T-helper 2 cell treated with Interferon-gamma antibody and Interleukin-4, amounts not matched to agents 100 ng/mL and 5 ng/mL, for 36 hours (primary cell): ENCODE results near the gene PSG1. TPM values are rescaled to one million over a fixed set of nuclear protein-coding genes. Genes with fewer than 3 reads are reported as not detected.
"Not testable (repeated sequence)": the region's sequence is repeated elsewhere in the genome, so short reads cannot be mapped to it uniquely, and the experiment has no call there.

Experiments used
- intact Hi-C: fragments of 100-400 bp; cut with micrococcal nuclease; formaldehyde crosslinking; loops from one replicate; pipeline ENCODE4 v1.15.1; 2023
- total RNA-seq: library from RNA; stranded (reverse); gene quantifications from 2 replicates; pipeline ENCODE4 v1.2.3, GENCODE V29; 2022

The PSG1 gene
- total RNA-seq, 1 donor from 2014 or later = not detected

- intact Hi-C loops = not testable (repeated sequence)
Measured at GRCh38 chr19:42881279-42881678, 1.8 kb upstream of the PSG1 start.

GRCh38 chr19:42880621-42881020 lies 1.1 kb upstream of the PSG1 start:
- intact Hi-C loops = not testable (repeated sequence)

- intact Hi-C loops = not testable (repeated sequence)
Measured at GRCh38 chr19:42876596-42876995, 2.9 kb downstream of the PSG1 start.

- intact Hi-C loops = not testable (repeated sequence)
Measured at GRCh38 chr19:42875881-42876280, 3.6 kb downstream of the PSG1 start.

- intact Hi-C loops = not testable (repeated sequence)
Measured at GRCh38 chr19:42874901-42875813, 4.4 kb downstream of the PSG1 start.

- intact Hi-C loops = not testable (repeated sequence)
Measured at GRCh38 chr19:42874136-42874535, 5.4 kb downstream of the PSG1 start.

- intact Hi-C loops = no loop called here
Measured at GRCh38 chr19:42872608-42873007, 6.9 kb downstream of the PSG1 start.

- intact Hi-C loops = no loop called here
Measured at GRCh38 chr19:42857544-42857867, 22.0 kb downstream of the PSG1 start.

- intact Hi-C loops = not testable (repeated sequence)
Measured at GRCh38 chr19:42856866-42857543, 22.5 kb downstream of the PSG1 start.

GRCh38 chr19:42854745-42855144 lies 24.8 kb downstream of the PSG1 start:
- intact Hi-C loops = not testable (repeated sequence)

- intact Hi-C loops = not testable (repeated sequence)
Measured at GRCh38 chr19:42853231-42853630, 26.3 kb downstream of the PSG1 start.

- intact Hi-C loops = not testable (repeated sequence)
Measured at GRCh38 chr19:42852821-42853220, 26.7 kb downstream of the PSG1 start.

- intact Hi-C loops = not testable (repeated sequence)
Measured at GRCh38 chr19:42851718-42852280, 27.7 kb downstream of the PSG1 start.

- intact Hi-C loops = no loop called here
Measured at GRCh38 chr19:42850981-42851717, 28.4 kb downstream of the PSG1 start.

GRCh38 chr19:42846597-42846996 lies 32.9 kb downstream of the PSG1 start:
- intact Hi-C loops = no loop called here

GRCh38 chr19:42843631-42844030 lies 35.9 kb downstream of the PSG1 start:
- intact Hi-C loops = not testable (repeated sequence)

- intact Hi-C loops = not testable (repeated sequence)
Measured at GRCh38 chr19:42832746-42833442, 46.6 kb downstream of the PSG1 start.

GRCh38 chr19:42832023-42832680 lies 47.4 kb downstream of the PSG1 start:
- intact Hi-C loops = not testable (repeated sequence)

- intact Hi-C loops = no loop called here
Measured at GRCh38 chr19:42831221-42832019, 48.1 kb downstream of the PSG1 start.
